GM18909 (cell line): ENCODE results near the gene STRN.
"Not testable (repeated sequence)": the region's sequence is repeated elsewhere in the genome, so short reads cannot be mapped to it uniquely, and the experiment has no call there.

ENCODE experiments used
- ATAC-seq: cut with Tn5 transposase; IDR thresholded peaks from one replicate; pipeline ENCODE4 v1.9.1; 2021; ENCODE audit warnings: mild to moderate bottlenecking; ENCODE audit not compliant: unreplicated experiment, poor library complexity

Gene STRN

GRCh38 chr2:36918307-36918706 lies 48.0 kb downstream of the STRN start:
- no peak for ATAC-seq

- ATAC-seq = no peak
These were observed 50.7 kb downstream of the STRN start for GRCh38 chr2:36915627-36916026.

GRCh38 chr2:36912695-36913094 lies 53.6 kb downstream of the STRN start:
- no peak for ATAC-seq

GRCh38 chr2:36911012-36911411 lies 55.3 kb downstream of the STRN start:
- no peak for ATAC-seq

GRCh38 chr2:36906277-36906676 lies 60.1 kb downstream of the STRN start:
- ATAC-seq = no peak

- no peak for ATAC-seq
These were observed 61.7 kb downstream of the STRN start for GRCh38 chr2:36904636-36905035.

- no peak for ATAC-seq
These were observed 63.8 kb downstream of the STRN start for GRCh38 chr2:36902385-36903120.

GRCh38 chr2:36892805-36893204 lies 73.5 kb downstream of the STRN start:
- no peak for ATAC-seq

- no peak for ATAC-seq
These were observed 76.5 kb downstream of the STRN start for GRCh38 chr2:36889795-36890194.

GRCh38 chr2:36887095-36887494 lies 79.2 kb downstream of the STRN start:
- not testable (repeated sequence) for ATAC-seq

- ATAC-seq = no peak
These were observed 79.7 kb downstream of the STRN start for GRCh38 chr2:36886664-36887063.

- no peak for ATAC-seq
These were observed 80.7 kb downstream of the STRN start for GRCh38 chr2:36885605-36886004.

- ATAC-seq = no peak
These were observed 83.8 kb downstream of the STRN start for GRCh38 chr2:36882532-36882931.

- ATAC-seq = no peak
These were observed 84.5 kb downstream of the STRN start for GRCh38 chr2:36881816-36882215.

- ATAC-seq = no peak
These were observed 87.9 kb downstream of the STRN start for GRCh38 chr2:36878429-36878828.

- ATAC-seq = no peak
These were observed 95.1 kb downstream of the STRN start for GRCh38 chr2:36871068-36871707.

- no peak for ATAC-seq
These were observed 96.7 kb downstream of the STRN start for GRCh38 chr2:36869606-36870005.

- ATAC-seq = no peak
These were observed 104.4 kb downstream of the STRN start for GRCh38 chr2:36861896-36862295.

GRCh38 chr2:36859366-36859792 lies 107.0 kb downstream of the STRN start:
- no peak for ATAC-seq

- peak; percentile 68 for ATAC-seq
These were observed 107.6 kb downstream of the STRN start for GRCh38 chr2:36858551-36859365.

GRCh38 chr2:36857713-36858112 lies 108.6 kb downstream of the STRN start:
- ATAC-seq = no peak
